IMR-90 (cell line): ENCODE measurements around the gene RSPH9. TPM values are rescaled to one million over a fixed set of nuclear protein-coding genes. Genes with fewer than 3 reads are reported as not detected.

Experiments used
- ATAC-seq: fragments of 200-7000 bp; cut with Tn5 transposase; 2 replicates; pipeline ENCODE4 v1.9.1; 2020; ENCODE audit warnings: low read depth, mild to moderate bottlenecking, moderate library complexity
- BruUV-seq: library from RNA; stranded (reverse); fragments of 400-500 nt; replicated peaks from 2 replicates; lab custom pipeline; 2021; lab: Mats Ljungman, UMichigan
- CTCF ChIA-PET: fragments of 300-600 bp; formaldehyde crosslinking; extraction: SDS; loops from one replicate; lab custom pipeline; 2021; ENCODE audit warnings: antibody characterized with exemption; lab: Yijun Ruan, JAX
- POLR2A ChIA-PET: fragments of 300-600 bp; sonication (Branson Sonifier 250); formaldehyde crosslinking; loops from one replicate; lab custom pipeline; 2022; ENCODE audit warnings: antibody characterized with exemption; ENCODE audit not compliant: unreplicated experiment; lab: Charles Lee
- DNase-seq: peaks from one replicate; pipeline ENCODE4 v3.0.0; 2013
- H2AFZ ChIP-seq: replicated peaks from 2 replicates; pipeline ENCODE3; 2013; ENCODE audit warnings: low read length, mild to moderate bottlenecking; ENCODE audit not compliant: poor library complexity
- H2AK5ac ChIP-seq: 2 replicates; pipeline ENCODE4 v1.6.1; 2013; ENCODE audit warnings: low read depth, low read length, inconsistent platforms
- H2AK9ac ChIP-seq: replicated peaks from 2 replicates; pipeline ENCODE3; 2013; ENCODE audit warnings: mild to moderate bottlenecking, low read depth, low read length, moderate library complexity; ENCODE audit not compliant: poor library complexity
- H2BK120ac ChIP-seq: 2 replicates; pipeline ENCODE4 v1.6.1; 2013; ENCODE audit warnings: low read depth, low read length, inconsistent platforms
- H2BK15ac ChIP-seq: 3 replicates; pipeline ENCODE4 v1.6.1; 2013; ENCODE audit warnings: low read depth, low read length, inconsistent platforms
- H2BK20ac ChIP-seq: 2 replicates; pipeline ENCODE4 v1.6.1; 2013; ENCODE audit warnings: low read depth, mild to moderate bottlenecking, inconsistent platforms, low read length, moderate library complexity
- H2BK5ac ChIP-seq: 2 replicates; pipeline ENCODE4 v1.6.1; 2013; ENCODE audit warnings: mild to moderate bottlenecking, low read depth, low read length, inconsistent platforms; ENCODE audit not compliant: poor library complexity, severe bottlenecking
- H3K14ac ChIP-seq: replicated peaks from 2 replicates; pipeline ENCODE4 v1.6.1; 2013; ENCODE audit warnings: low read depth, low read length, inconsistent platforms
- H3K18ac ChIP-seq: 2 replicates; pipeline ENCODE4 v1.6.1; 2013; ENCODE audit warnings: low read depth, low read length, control low read depth
- H3K23ac ChIP-seq: 2 replicates; pipeline ENCODE4 v1.6.1; 2013; ENCODE audit warnings: low read depth, low read length, inconsistent platforms
- H3K27ac ChIP-seq: 2 replicates; pipeline ENCODE4 v1.5.1; 2013; ENCODE audit warnings: mild to moderate bottlenecking, control low read depth, low read length; ENCODE audit not compliant: insufficient read depth
- H3K27me3 ChIP-seq: 2 replicates; pipeline ENCODE4 v1.6.1; 2013; ENCODE audit warnings: low read length; ENCODE audit not compliant: control insufficient read depth, insufficient read depth
- H3K36me3 ChIP-seq: 2 replicates; pipeline ENCODE4 v1.6.1; 2013; ENCODE audit warnings: low read length, mixed read lengths; ENCODE audit not compliant: control insufficient read depth, insufficient read depth
- H3K4ac ChIP-seq: 2 replicates; pipeline ENCODE4 v1.6.1; 2013; ENCODE audit warnings: low read depth, low read length, inconsistent platforms
- H3K4me1 ChIP-seq: 2 replicates; pipeline ENCODE4 v1.6.1; 2013; ENCODE audit warnings: low read length, mixed read lengths; ENCODE audit not compliant: control insufficient read depth, insufficient read depth
- H3K4me2 ChIP-seq: 2 replicates; pipeline ENCODE4 v1.6.1; 2013; ENCODE audit warnings: low read depth, mild to moderate bottlenecking, control low read depth, low read length, moderate library complexity
- H3K4me3 ChIP-seq: 2 replicates; pipeline ENCODE4 v1.5.1; 2013; ENCODE audit warnings: low read depth, mild to moderate bottlenecking, control low read depth, low read length, moderate library complexity; ENCODE audit not compliant: insufficient read depth
- H3K56ac ChIP-seq: 2 replicates; pipeline ENCODE4 v1.6.1; 2013; ENCODE audit warnings: low read length, inconsistent platforms; ENCODE audit not compliant: insufficient read depth; ENCODE audit errors: extremely low read depth
- H3K79me1 ChIP-seq, 2 experiments: 2 replicates each; pipeline ENCODE4 v1.6.1; 2013; ENCODE audit warnings: low read length in 2 of 2, inconsistent platforms in 1 of 2, low read depth in 1 of 2
- H3K9ac ChIP-seq: 2 replicates; pipeline ENCODE4 v1.6.1; 2013; ENCODE audit warnings: low read depth, low read length, control low read depth
- H3K9me1 ChIP-seq: 2 replicates; pipeline ENCODE4 v1.6.1; 2013; ENCODE audit warnings: low read length, inconsistent platforms; ENCODE audit not compliant: insufficient read depth
- H3K9me3 ChIP-seq: 2 replicates; pipeline ENCODE4 v1.6.1; 2013; ENCODE audit warnings: low read length; ENCODE audit not compliant: control insufficient read depth, insufficient read depth
- H4K20me1 ChIP-seq: 2 replicates; pipeline ENCODE4 v1.6.1; 2013; ENCODE audit warnings: low read length, inconsistent platforms; ENCODE audit not compliant: insufficient read depth
- H4K5ac ChIP-seq: 2 replicates; pipeline ENCODE4 v1.6.1; 2013; ENCODE audit warnings: mild to moderate bottlenecking, low read depth, low read length, control low read depth
- H4K8ac ChIP-seq, 2 experiments: 2 replicates each; pipeline ENCODE4 v1.6.1; 2013; ENCODE audit warnings: low read depth in 2 of 2, low read length in 2 of 2, control low read depth in 1 of 2, inconsistent platforms in 1 of 2
- H4K91ac ChIP-seq: 2 replicates; pipeline ENCODE4 v1.6.1; 2013; ENCODE audit warnings: low read depth, low read length, inconsistent platforms; ENCODE audit not compliant: insufficient read depth
- BHLHE40 ChIP-seq: fragments of 150-350 bp; IDR thresholded peaks from 2 replicates; pipeline ENCODE4 v1.6.1; 2016; ENCODE audit warnings: mild to moderate bottlenecking, low read depth, low read length
- FOS ChIP-seq: fragments of 150-350 bp; IDR thresholded peaks from 2 replicates; pipeline ENCODE4 v1.6.1; 2016; ENCODE audit warnings: low read depth, low read length
- MAZ ChIP-seq: IDR thresholded peaks from 2 replicates; pipeline ENCODE4 v1.6.1; 2012; ENCODE audit warnings: low read depth, mild to moderate bottlenecking, low read length, improper control_type of control experiment, moderate library complexity, borderline replicate concordance
- POLR2A ChIP-seq: IDR thresholded peaks from 2 replicates; pipeline ENCODE4 v1.6.1; 2012; ENCODE audit warnings: mild to moderate bottlenecking, low read depth, low read length
- RCOR1 ChIP-seq: IDR thresholded peaks from 2 replicates; pipeline ENCODE4 v1.6.1; 2012; ENCODE audit warnings: mild to moderate bottlenecking, low read length, improper control_type of control experiment; ENCODE audit not compliant: insufficient replicate concordance
- WGBS, 2 experiments: methylation state at CpG; one replicate each; pipeline versions ENCODE4 v1.1.5 to v1.1.7; 2013; ENCODE audit warnings: missing lambda C conversion rate in 2 of 2; ENCODE audit not compliant: insufficient read length in 1 of 2; ENCODE audit errors: extremely low coverage in 2 of 2; 5-methylcytosine and 5-hydroxymethylcytosine counted together
- dilution Hi-C: fragments of 300-500 bp; cut with HindIII; formaldehyde crosslinking; loops from one replicate; pipeline ENCODE4 v1.14.3; 2018; ENCODE audit warnings: low sequenced_read_pairs; ENCODE audit not compliant: unreplicated experiment
- in situ Hi-C: fragments of 300-500 bp; cut with MboI; formaldehyde crosslinking; loops from 3 replicates; pipeline ENCODE4 v1.14.3; 2019; ENCODE audit warnings: low sequenced_read_pairs, inconsistent platforms, mixed read lengths
- intact Hi-C: fragments of 100-400 bp; cut with micrococcal nuclease; formaldehyde crosslinking; loops from 2 replicates; pipeline ENCODE4 v1.10.0; 2022
- polyA plus RNA-seq, 3 experiments: library from polyadenylated mRNA; depleted of rRNA; stranded (reverse); fragments of >200 nt; gene quantifications; 2 replicates each; pipeline ENCODE4 v1.2.3, GENCODE V29; 2012; ENCODE audit warnings: low replicate concordance in 1 of 3
- total RNA-seq: library from RNA; depleted of rRNA; stranded (reverse); fragments of >200 nt; gene quantifications from 2 replicates; pipeline ENCODE4 v1.2.3, GENCODE V29; 2012

RSPH9 gene
- total and polyA plus RNA-seq, 2 of the 4 experiments (the other 2 are of a cell fraction): 0.18 to 0.21 TPM

DNA sequence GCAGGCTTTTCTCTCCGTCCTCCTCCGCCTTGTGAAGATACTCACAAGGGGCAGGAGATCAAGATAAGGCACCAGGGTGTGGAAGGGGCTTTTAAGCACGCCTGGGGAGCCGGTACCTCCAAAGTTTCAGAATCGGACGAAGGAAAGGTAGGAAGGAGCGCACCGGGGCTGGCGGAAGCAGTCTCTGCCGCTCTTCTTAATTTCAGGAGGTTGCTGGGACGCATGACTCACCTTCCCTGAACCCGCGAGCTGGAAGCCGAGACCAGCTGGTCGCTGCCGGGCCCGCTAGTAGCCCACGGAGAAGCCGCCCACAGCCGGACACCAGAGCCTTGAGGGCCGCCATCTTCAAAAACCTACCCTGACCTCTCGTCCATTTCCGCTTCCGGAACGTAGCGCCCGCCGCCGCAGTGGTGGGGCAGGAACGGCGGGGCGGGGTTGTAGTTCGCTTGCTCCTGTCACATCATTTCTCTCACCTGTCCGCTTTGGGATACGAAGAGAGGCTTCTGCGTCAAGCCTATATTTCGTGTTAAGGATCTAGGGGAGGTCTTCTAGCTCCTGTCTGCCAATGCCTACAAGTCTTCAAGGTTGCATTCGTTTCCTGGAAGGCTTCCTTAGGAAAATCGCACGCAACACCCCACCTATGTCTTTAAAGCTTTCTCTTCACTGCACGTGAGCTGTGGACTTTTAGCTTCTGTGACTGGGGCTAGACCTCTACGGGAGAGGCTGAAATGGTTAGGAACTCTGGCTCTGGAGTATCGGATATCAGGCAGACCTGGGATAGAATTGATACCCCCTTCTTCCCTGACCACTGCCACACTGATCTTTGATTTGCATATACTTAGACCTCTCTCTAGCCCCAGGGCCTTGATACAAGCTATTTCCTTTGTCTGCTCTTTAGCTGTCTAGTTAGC is 42.9 kb downstream of the RSPH9 start, which contains the start of gene MRPS18A:
Gene MRPS18A (minus strand): TSS at position 355 of the 911 bp plus-strand sequence. CDS start 12 bp downstream, at position 343.
- Histone ChIP-seq H3K4ac (peak within 1 kb of the TSS; percentile 95), H3K9ac (peak within 1 kb of the TSS; percentile 77), H4K5ac (peak within 1 kb of the TSS; percentile 99), H3K4me2 (peak within 1 kb of the TSS; percentile 80), H4K8ac (peak within 1 kb of the TSS; percentile 92 to 98), H3K9me1 (peaks cover 10% of the 10 kb centered on the region), H2BK15ac (peak within 1 kb of the TSS; percentile 17; the same call in 2 of the 3 replicates), H3K36me3 (peaks cover 2% of the 10 kb centered on the region; the same call in 1 of the 2 replicates), H4K91ac (peak within 1 kb of the TSS; percentile 89), H3K14ac (peak within 1 kb of the TSS; percentile 96), H2AK5ac (peak within 1 kb of the TSS; percentile 50), H4K20me1 (peaks cover 13% of the 10 kb centered on the region; the same call in 1 of the 2 replicates), H2BK20ac (0 out of 2 replicates have a peak within 1 kb of the TSS, but pooled peaks have one; percentile 11), H3K23ac (peak within 1 kb of the TSS; percentile 65), H3K18ac (peak within 1 kb of the TSS; percentile 60), H3K79me1 (peaks cover 33 to 56% of the 10 kb centered on the region in 2 experiments; a peak in 3 of 4 replicates), H3K27me3 (no peaks in the 10 kb centered on the region), H3K9me3 (no peaks in the 10 kb centered on the region), H2AK9ac (peak within 1 kb of the TSS; percentile 47), H2BK120ac (peak within 1 kb of the TSS; percentile 34), H3K4me3 (peak within 1 kb of the TSS; percentile 82), H3K4me1 (peaks cover 2% of the 10 kb centered on the region; the same call in 1 of the 2 replicates), H2AFZ (peak within 1 kb of the TSS; percentile 89), H3K27ac (peak within 1 kb of the TSS; percentile 75), H2BK5ac (peak within 1 kb of the TSS; percentile 19), H3K56ac (peak within 1 kb of the TSS; percentile 74)
- TF ChIP-seq FOS (peak; percentile 49; the same call in 1 of the 2 replicates), RCOR1 (no peak), BHLHE40 (no peak), MAZ (peak; percentile 33; the same call in 1 of the 2 replicates), POLR2A (peak; percentile 70)
- ATAC-seq (peak; percentile 99), DNase-seq (peak; percentile 80)
- dilution Hi-C loops (no loop called here), in situ Hi-C loops (no loop called here), intact Hi-C loops (loop anchor here (5.0 kb wide), 1 partner anchor 85 kb away; the partner anchor contains the start of gene VEGFA)
- ChIA-PET CTCF (interaction anchor here (0.6 kb wide), 1 partner anchor 645 kb away, joined by 3 read pairs; no protein-coding TSS in a partner anchor), POLR2A (no interaction called here)
- no TSS peak for BruUV-seq
- WGBS, 2 experiments: no CpG with 5 or more reads among the region's 43 CpGs
